ENCODE data around the gene PIGK. TPM values are rescaled to one million over a fixed set of nuclear protein-coding genes. Genes with fewer than 3 reads are reported as not detected.

Gene PIGK
- total and polyA plus RNA-seq, 2 donors (not counting 3 experiments of a cell fraction or from before 2014, with no cell fraction given), result 12.3 to 32.3 TPM

- no peaks in the 10 kb centered on the region for H3K4me1 ChIP-seq (ENCODE audit: control insufficient read depth, extremely low read depth, insufficient read depth, low read length)
- H3K9me1 ChIP-seq (replicated peaks; ENCODE audit: control insufficient read depth, extremely low read depth, insufficient read depth, low read length), result no peaks in the 10 kb centered on the region
- no peak for TF ChIP-seq POLR2A (IDR thresholded peaks at IDR 0.05; ENCODE audit: low read depth, low read length)
- no peak for TF ChIP-seq MYC (IDR thresholded peaks at IDR 0.05; ENCODE audit: low read depth, low read length)
- no peak for TF ChIP-seq JUN (IDR thresholded peaks at IDR 0.05; ENCODE audit: borderline replicate concordance, insufficient read depth, insufficient read length, low read depth)
- no peak for TF ChIP-seq POLR2AphosphoS5 (IDR thresholded peaks at IDR 0.05; ENCODE audit: insufficient read depth, low read depth, low read length)
- TF ChIP-seq GATA2 (IDR thresholded peaks at IDR 0.05; ENCODE audit: insufficient read depth, insufficient read length, low read depth, low read length), result no peak
- no peak for TF ChIP-seq CTCF (IDR thresholded peaks at IDR 0.05; ENCODE audit: extremely low read depth in 1 of 2, insufficient read depth in 1 of 2, low read depth in 1 of 2, low read length in 2 of 2)
- TF ChIP-seq EZH2 (IDR thresholded peaks at IDR 0.05; ENCODE audit: borderline replicate concordance, low read depth, low read length, severe bottlenecking), result no peak
- TF ChIP-seq FOS (IDR thresholded peaks at IDR 0.05; ENCODE audit: borderline replicate concordance, insufficient read depth, low read length), result no peak
- TF ChIP-seq MAX (IDR thresholded peaks at IDR 0.05; ENCODE audit: insufficient read depth, insufficient read length), result no peak
- H2AFZ ChIP-seq (ENCODE audit: low read depth, low read length), result no peak overlapping the region
- POLR2A ChIA-PET, result no interaction called here
- no peaks in the 10 kb centered on the region for H4K20me1 ChIP-seq (replicated peaks; ENCODE audit: control insufficient read depth, extremely low read depth, insufficient read depth, low read length)
- CTCF ChIA-PET, result no interaction called here
- H3K4me2 ChIP-seq (ENCODE audit: insufficient read depth, low read length), result no peak overlapping the region
- FAIRE-seq (no peak), DNase-seq (ENCODE audit: low read depth, low spot score) (no peak)
- H3K27me3 ChIP-seq (ENCODE audit: control insufficient read depth in 2 of 2, insufficient read depth in 2 of 2, low read length in 2 of 2), result no peaks in the 10 kb centered on the region
- H3K9ac ChIP-seq (replicated peaks; ENCODE audit: extremely low read depth, insufficient read depth, low read length), result no peak overlapping the region
- no peaks in the 10 kb centered on the region for H3K9me3 ChIP-seq (replicated peaks; ENCODE audit: control insufficient read depth, insufficient read depth, low read length)
- H3K4me3 ChIP-seq (replicated peaks in 1 of 3; ENCODE audit: insufficient read depth in 1 of 3, low read depth in 1 of 3, low read length in 3 of 3), result no peak overlapping the region
- no TSS peak for BruUV-seq (replicated peaks)
- intact Hi-C loops (cut with micrococcal nuclease) (no loop called here), dilution Hi-C loops (cut with MboI; ENCODE audit: extremely low pct_ligation_motif_present, low sequenced_read_pairs) (no loop called here)
- no peaks in the 10 kb centered on the region for H3K79me2 ChIP-seq (ENCODE audit: control insufficient read depth, insufficient read depth, low read length)
- no peak overlapping the region for H3K27ac ChIP-seq (ENCODE audit: insufficient read depth, low read depth, low read length)
- no peaks in the 10 kb centered on the region for H3K36me3 ChIP-seq (ENCODE audit: control insufficient read depth in 2 of 2, extremely low read depth in 1 of 2, insufficient read depth in 2 of 2, low read length in 2 of 2)
Observed at GRCh38 chr1:77118712-77119111, 100.5 kb downstream of the PIGK start.

Data from endothelial cell of umbilical vein (primary cell).